ENCODE results near the gene MBOAT2. TPM values are rescaled to one million over a fixed set of nuclear protein-coding genes. Genes with fewer than 3 reads are reported as not detected.

MBOAT2 gene
- total RNA-seq, 4 donors from 2014 or later, result 5.7 to 12.6 (median 7.4) TPM

DNA sequence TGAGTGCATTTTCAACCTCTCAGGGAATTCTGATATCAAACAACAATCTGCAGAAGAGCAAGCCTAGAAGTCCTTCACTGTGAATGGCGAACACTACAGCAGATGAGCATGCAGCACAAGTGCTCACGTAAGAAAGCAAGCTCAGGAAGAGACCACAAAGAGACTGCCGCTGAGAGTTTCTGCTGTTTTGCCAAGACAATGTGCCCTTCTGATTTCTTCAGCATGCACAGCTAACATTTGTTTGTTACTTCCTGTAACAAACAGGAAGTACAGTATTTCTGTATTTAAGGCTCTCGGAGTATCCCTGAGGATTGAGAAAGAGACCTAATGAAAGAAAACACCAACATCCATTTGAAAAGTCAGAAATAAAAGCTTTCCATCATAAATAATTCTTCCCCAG is 45.9 kb downstream of the MBOAT2 start:
- TF ChIP-seq, protein P1, sequence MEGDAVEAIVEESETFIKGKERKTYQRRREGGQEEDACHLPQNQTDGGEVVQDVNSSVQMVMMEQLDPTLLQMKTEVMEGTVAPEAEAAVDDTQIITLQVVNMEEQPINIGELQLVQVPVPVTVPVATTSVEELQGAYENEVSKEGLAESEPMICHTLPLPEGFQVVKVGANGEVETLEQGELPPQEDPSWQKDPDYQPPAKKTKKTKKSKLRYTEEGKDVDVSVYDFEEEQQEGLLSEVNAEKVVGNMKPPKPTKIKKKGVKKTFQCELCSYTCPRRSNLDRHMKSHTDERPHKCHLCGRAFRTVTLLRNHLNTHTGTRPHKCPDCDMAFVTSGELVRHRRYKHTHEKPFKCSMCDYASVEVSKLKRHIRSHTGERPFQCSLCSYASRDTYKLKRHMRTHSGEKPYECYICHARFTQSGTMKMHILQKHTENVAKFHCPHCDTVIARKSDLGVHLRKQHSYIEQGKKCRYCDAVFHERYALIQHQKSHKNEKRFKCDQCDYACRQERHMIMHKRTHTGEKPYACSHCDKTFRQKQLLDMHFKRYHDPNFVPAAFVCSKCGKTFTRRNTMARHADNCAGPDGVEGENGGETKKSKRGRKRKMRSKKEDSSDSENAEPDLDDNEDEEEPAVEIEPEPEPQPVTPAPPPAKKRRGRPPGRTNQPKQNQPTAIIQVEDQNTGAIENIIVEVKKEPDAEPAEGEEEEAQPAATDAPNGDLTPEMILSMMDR (IDR thresholded peaks at IDR 0.05), result no peak
- ATAC-seq (ENCODE audit: low FRiP score), result no peak

DNA sequence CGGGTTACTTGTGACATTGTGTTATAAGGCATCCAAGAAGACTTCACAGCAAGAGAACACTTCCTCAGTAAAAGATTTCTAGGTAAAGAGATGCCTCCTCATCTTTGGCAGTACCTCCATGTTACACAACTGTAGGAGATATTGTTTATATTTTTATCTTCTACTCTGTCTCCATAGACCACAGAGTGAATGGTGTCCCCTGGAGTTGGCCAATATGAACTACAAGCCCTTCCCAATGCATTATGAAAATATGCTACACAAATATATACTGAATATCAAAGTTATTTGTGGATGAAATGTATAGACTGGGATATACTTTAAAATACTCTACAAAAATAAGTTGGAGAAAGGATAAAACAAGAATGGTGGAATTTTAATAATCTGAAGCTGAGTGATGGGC is 46.7 kb downstream of the MBOAT2 start:
- DNase-seq (ENCODE audit: low spot score) (no peak), ATAC-seq (ENCODE audit: low FRiP score) (no peak)
- TF ChIP-seq, protein P1 (IDR thresholded peaks at IDR 0.05), result no peak

More for the DNA sequence above, 45.9 kb downstream of the MBOAT2 start:
- DNase-seq (ENCODE audit: low spot score), result no peak

DNA sequence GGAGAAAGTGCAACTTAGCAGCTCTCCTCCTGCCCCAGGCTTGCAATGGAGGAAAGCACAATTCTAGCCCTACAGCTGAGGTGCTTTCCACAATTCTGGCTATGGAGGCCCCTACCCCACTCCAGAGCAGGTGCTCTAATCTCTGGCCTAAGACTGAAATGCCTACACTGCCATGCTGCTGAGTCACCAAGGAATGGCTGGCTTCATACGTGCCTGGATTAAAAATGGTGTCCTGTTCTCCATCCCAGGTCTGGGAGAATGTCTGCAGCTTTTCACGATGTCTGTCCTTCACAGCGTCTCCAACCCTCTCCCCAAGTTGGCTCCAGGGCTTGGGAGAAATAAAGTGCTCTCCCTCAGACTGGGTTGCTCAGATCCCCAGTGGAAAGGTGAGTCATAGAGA is 48.5 kb downstream of the MBOAT2 start:
- no peak for ATAC-seq (ENCODE audit: low FRiP score)
- TF ChIP-seq, protein P1 (IDR thresholded peaks at IDR 0.05), result no peak
- no peak for DNase-seq (ENCODE audit: low spot score)

DNA sequence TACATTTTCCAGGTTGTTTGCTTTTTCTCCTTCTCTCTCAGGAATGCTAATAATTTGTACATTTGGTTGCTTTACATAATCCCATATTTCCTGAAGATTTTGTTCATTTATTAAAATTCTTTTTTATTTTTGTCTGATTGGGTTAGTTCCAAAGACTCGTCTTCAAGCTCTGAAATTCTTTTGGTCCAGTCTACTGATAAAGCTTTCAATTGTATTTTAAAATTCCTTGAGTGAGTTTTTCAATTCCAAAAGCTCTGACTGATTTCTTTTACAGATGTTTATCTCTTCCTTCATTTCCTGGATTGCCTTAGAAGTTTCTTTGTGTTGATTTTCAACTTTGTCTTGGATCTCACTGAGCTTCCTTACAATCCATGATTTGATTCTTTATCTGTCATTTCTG is 50.0 kb downstream of the MBOAT2 start:
- TF ChIP-seq, protein P1 (IDR thresholded peaks at IDR 0.05), result no peak
- no peak for DNase-seq (ENCODE audit: low spot score)
- no peak for ATAC-seq (ENCODE audit: low FRiP score)

DNA sequence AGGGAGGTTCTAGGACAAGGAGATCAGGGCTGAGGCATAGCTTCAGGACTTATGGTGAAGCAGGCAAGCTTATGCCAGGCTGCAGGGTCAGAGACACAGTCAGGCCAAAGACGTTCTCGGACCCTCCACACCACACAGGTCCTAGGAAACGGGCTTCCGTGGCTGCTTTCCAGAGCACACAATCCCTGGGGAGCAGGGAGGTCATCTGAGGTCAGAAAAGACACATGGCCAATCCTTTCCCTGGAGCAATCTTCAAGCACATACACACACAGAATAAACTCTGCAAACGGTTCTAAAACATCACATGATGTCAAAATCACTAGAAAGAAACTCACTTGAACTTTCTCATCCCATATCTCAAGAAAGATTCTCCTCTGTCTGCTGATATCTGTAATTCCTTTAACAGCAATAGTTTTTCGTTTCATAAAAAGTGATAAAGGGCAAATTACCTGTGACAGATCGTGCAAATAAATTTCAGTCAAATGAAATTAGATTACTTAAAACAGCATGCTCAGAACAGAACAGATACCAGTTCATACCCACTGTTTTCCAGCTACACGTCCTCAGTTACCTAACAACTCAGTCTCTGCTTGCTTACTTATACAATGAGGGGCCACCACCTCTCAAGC is 63.9 kb downstream of the MBOAT2 start:
- DNase-seq (ENCODE audit: low spot score), result no peak
- TF ChIP-seq, protein P1 (IDR thresholded peaks at IDR 0.05), result no peak
- no peak for ATAC-seq (ENCODE audit: low FRiP score)

DNA sequence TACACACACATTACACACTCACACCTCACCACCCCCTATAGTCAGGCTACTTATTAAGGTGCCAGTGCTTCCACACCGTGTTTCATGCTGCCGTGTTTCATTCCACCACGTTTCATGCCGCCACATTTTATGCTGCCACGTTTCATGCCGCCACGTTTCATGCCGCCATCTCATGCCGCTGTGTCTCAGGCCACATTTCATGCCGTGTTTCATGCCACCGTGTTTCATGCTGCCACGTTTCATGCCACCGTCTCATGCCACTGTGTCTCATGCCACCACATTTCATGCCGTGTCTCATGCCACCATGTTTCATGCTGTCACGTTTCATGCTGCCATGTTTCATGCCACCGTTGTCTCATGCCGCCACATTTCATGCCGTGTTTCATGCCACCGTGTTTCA is 65.1 kb downstream of the MBOAT2 start:
- DNase-seq (ENCODE audit: low spot score) (no peak), ATAC-seq (ENCODE audit: low FRiP score) (no peak)
- TF ChIP-seq, protein P1 (IDR thresholded peaks at IDR 0.05), result no peak

DNA sequence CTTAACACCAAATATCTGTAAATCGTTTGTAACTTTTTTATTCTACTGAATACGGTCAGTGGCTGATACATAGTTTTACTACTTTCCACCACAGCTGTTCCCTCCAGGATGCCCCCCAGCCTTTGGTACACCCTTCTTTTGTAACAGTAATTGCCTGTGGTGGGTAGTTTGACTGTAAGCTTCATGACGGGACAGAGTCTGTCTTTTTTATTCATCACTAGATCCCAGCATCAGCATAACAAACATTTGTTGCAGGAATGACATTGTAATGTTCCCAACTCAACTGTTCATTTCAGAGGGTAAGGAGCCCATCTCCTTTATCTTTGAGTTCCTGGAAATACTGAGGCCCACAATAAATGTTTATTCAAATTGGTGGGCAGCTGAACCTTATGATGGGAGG is 67.5 kb downstream of the MBOAT2 start:
- DNase-seq (ENCODE audit: low spot score), result no peak
- TF ChIP-seq, protein P1 (IDR thresholded peaks at IDR 0.05), result no peak
- no peak for ATAC-seq (ENCODE audit: low FRiP score)
